Measurements from ENCODE around the gene ARRDC4.

Gene ARRDC4

GRCh38 chr15:97972366-97972765, 11.9 kb downstream of the ARRDC4 start:
- Histone ChIP-seq H3K79me2 (ENCODE audit: low read length) (no peaks in the 10 kb centered on the region), H3K4me2 (ENCODE audit: low read depth, low read length) (no peak overlapping the region), H2AFZ (ENCODE audit: low read length) (no peak overlapping the region), H3K9me2 (replicated peaks; ENCODE audit: insufficient read depth, low read length) (no peaks in the 10 kb centered on the region), H3K9me3 (replicated peaks; ENCODE audit: insufficient read depth, low read length) (no peaks in the 10 kb centered on the region), H3K27me3 (replicated peaks; ENCODE audit: insufficient read depth, low read length) (no peaks in the 10 kb centered on the region), H3K4me3 (ENCODE audit: low read length) (no peak overlapping the region), H3F3A (ENCODE audit: insufficient read depth, low read length) (no peaks in the 10 kb centered on the region), H3K4me1 (ENCODE audit: low read length) (no peaks in the 10 kb centered on the region), H3K9ac (ENCODE audit: low read length) (no peak overlapping the region), H3K36me3 (replicated peaks; ENCODE audit: insufficient read depth, low read length) (no peaks in the 10 kb centered on the region), H4K20me1 (ENCODE audit: insufficient read depth, low read length) (no peaks in the 10 kb centered on the region), H3K27ac (ENCODE audit: low read length) (no peak overlapping the region)
- TF ChIP-seq EZH2 (optimal IDR thresholded peaks at IDR 0.05; ENCODE audit: low read depth, low read length): no peak
- DNase-seq: no peak

DNA sequence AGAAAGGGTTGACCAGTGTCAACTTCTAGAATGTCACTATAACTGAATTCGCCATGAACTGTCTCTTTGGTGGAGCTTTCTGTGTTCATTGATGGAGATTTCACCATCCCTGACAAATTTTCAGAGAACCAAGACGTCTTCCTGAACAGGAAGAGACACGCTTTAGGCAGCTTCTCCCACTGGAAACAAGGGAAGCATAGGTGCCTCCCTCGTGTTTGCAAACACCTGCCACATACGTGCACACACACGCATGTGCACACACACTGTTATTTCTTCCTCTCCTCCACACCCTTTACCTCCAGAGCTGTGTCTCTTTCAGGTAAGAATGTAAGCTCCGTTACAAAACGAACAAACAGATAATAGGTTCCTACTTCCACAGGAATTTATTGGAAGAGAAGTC, 15.6 kb downstream of the ARRDC4 start:
- no peak overlapping the region for H3K4me2 ChIP-seq (ENCODE audit: low read depth, low read length)
- no peaks in the 10 kb centered on the region for H3K4me1 ChIP-seq (ENCODE audit: low read length)
- no peak overlapping the region for H3K27ac ChIP-seq (ENCODE audit: low read length)
- H3K27me3 ChIP-seq (replicated peaks; ENCODE audit: insufficient read depth, low read length): no peaks in the 10 kb centered on the region
- no peaks in the 10 kb centered on the region for H3F3A ChIP-seq (ENCODE audit: insufficient read depth, low read length)
- no peak overlapping the region for H3K4me3 ChIP-seq (ENCODE audit: low read length)
- H3K9ac ChIP-seq (ENCODE audit: low read length): no peak overlapping the region
- H3K36me3 ChIP-seq (replicated peaks; ENCODE audit: insufficient read depth, low read length): no peaks in the 10 kb centered on the region
- H2AFZ ChIP-seq (ENCODE audit: low read length): no peak overlapping the region
- H3K79me2 ChIP-seq (ENCODE audit: low read length): no peaks in the 10 kb centered on the region
- no peaks in the 10 kb centered on the region for H4K20me1 ChIP-seq (ENCODE audit: insufficient read depth, low read length)
- DNase-seq: no peak
- H3K9me3 ChIP-seq (replicated peaks; ENCODE audit: insufficient read depth, low read length): no peaks in the 10 kb centered on the region
- TF ChIP-seq EZH2 (optimal IDR thresholded peaks at IDR 0.05; ENCODE audit: low read depth, low read length) (no peak), EZH2phosphoT487 (IDR thresholded peaks at IDR 0.05; ENCODE audit: low read length) (no peak)
- TF ChIP-seq, protein P1, sequence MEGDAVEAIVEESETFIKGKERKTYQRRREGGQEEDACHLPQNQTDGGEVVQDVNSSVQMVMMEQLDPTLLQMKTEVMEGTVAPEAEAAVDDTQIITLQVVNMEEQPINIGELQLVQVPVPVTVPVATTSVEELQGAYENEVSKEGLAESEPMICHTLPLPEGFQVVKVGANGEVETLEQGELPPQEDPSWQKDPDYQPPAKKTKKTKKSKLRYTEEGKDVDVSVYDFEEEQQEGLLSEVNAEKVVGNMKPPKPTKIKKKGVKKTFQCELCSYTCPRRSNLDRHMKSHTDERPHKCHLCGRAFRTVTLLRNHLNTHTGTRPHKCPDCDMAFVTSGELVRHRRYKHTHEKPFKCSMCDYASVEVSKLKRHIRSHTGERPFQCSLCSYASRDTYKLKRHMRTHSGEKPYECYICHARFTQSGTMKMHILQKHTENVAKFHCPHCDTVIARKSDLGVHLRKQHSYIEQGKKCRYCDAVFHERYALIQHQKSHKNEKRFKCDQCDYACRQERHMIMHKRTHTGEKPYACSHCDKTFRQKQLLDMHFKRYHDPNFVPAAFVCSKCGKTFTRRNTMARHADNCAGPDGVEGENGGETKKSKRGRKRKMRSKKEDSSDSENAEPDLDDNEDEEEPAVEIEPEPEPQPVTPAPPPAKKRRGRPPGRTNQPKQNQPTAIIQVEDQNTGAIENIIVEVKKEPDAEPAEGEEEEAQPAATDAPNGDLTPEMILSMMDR (IDR thresholded peaks at IDR 0.05; ENCODE audit: low read length): no peak
- H3K9me2 ChIP-seq (replicated peaks; ENCODE audit: insufficient read depth, low read length): no peaks in the 10 kb centered on the region

GRCh38 chr15:97976766-97977503, 16.4 kb downstream of the ARRDC4 start:
- Histone ChIP-seq H3K36me3 (replicated peaks; ENCODE audit: insufficient read depth, low read length) (no peaks in the 10 kb centered on the region), H3K4me2 (ENCODE audit: low read depth, low read length) (no peak overlapping the region), H4K20me1 (ENCODE audit: insufficient read depth, low read length) (no peaks in the 10 kb centered on the region), H3K4me1 (ENCODE audit: low read length) (no peaks in the 10 kb centered on the region), H3K27me3 (replicated peaks; ENCODE audit: insufficient read depth, low read length) (no peaks in the 10 kb centered on the region), H3K4me3 (ENCODE audit: low read length) (no peak overlapping the region), H3F3A (ENCODE audit: insufficient read depth, low read length) (no peaks in the 10 kb centered on the region), H3K79me2 (ENCODE audit: low read length) (no peaks in the 10 kb centered on the region), H3K27ac (ENCODE audit: low read length) (no peak overlapping the region), H3K9me2 (replicated peaks; ENCODE audit: insufficient read depth, low read length) (no peaks in the 10 kb centered on the region), H3K9me3 (replicated peaks; ENCODE audit: insufficient read depth, low read length) (no peaks in the 10 kb centered on the region), H3K9ac (ENCODE audit: low read length) (no peak overlapping the region), H2AFZ (ENCODE audit: low read length) (no peak overlapping the region)
- TF ChIP-seq, protein P1 (IDR thresholded peaks at IDR 0.05; ENCODE audit: low read length): no peak
- DNase-seq: no peak

- Histone ChIP-seq H3F3A (ENCODE audit: insufficient read depth, low read length) (no peaks in the 10 kb centered on the region), H3K36me3 (replicated peaks; ENCODE audit: insufficient read depth, low read length) (no peaks in the 10 kb centered on the region), H3K27ac (ENCODE audit: low read length) (no peak overlapping the region), H4K20me1 (ENCODE audit: insufficient read depth, low read length) (no peaks in the 10 kb centered on the region), H3K27me3 (replicated peaks; ENCODE audit: insufficient read depth, low read length) (no peaks in the 10 kb centered on the region), H2AFZ (ENCODE audit: low read length) (no peak overlapping the region), H3K9me2 (replicated peaks; ENCODE audit: insufficient read depth, low read length) (no peaks in the 10 kb centered on the region), H3K4me3 (ENCODE audit: low read length) (no peak overlapping the region), H3K9ac (ENCODE audit: low read length) (no peak overlapping the region), H3K9me3 (replicated peaks; ENCODE audit: insufficient read depth, low read length) (no peaks in the 10 kb centered on the region), H3K4me1 (ENCODE audit: low read length) (no peaks in the 10 kb centered on the region), H3K79me2 (ENCODE audit: low read length) (no peaks in the 10 kb centered on the region), H3K4me2 (ENCODE audit: low read depth, low read length) (no peak overlapping the region)
- TF ChIP-seq, protein P1 (IDR thresholded peaks at IDR 0.05; ENCODE audit: low read length): no peak
- no peak for TF ChIP-seq EZH2phosphoT487 (IDR thresholded peaks at IDR 0.05; ENCODE audit: low read length)
- no peak for TF ChIP-seq EZH2 (optimal IDR thresholded peaks at IDR 0.05; ENCODE audit: low read depth, low read length)
- no peak for DNase-seq
These were observed 17.2 kb downstream of the ARRDC4 start for GRCh38 chr15:97977734-97978133.
